Islet of Langerhans (tissue), 1 donor: ENCODE results near the gene SEPTIN11.

ENCODE experiments used
- FAIRE-seq: peaks from one replicate; lab custom pipeline; 2011; peaks lifted over from hg19 to GRCh38; lab: Jason Lieb, UNC

Gene SEPTIN11

GRCh38 chr4:76949276-76950051 is at the start of gene SEPTIN11:
TSS of gene SEPTIN11 (plus strand) at chr4:76949752. CDS start at chr4:76949904, 152 bp downstream.
- FAIRE-seq, result no peak

GRCh38 chr4:76902233-76902890 is 47.2 kb upstream of the SEPTIN11 start:
- no peak for FAIRE-seq

GRCh38 chr4:76904646-76905190 is 44.8 kb upstream of the SEPTIN11 start:
- no peak for FAIRE-seq

GRCh38 chr4:76905521-76905920 is 44.0 kb upstream of the SEPTIN11 start:
- no peak for FAIRE-seq

- no peak for FAIRE-seq
Observed at GRCh38 chr4:76909711-76910110, 39.8 kb upstream of the SEPTIN11 start.

GRCh38 chr4:76920715-76921114 is 28.8 kb upstream of the SEPTIN11 start:
- no peak for FAIRE-seq

- FAIRE-seq, result no peak
Observed at GRCh38 chr4:76923619-76924357, 25.8 kb upstream of the SEPTIN11 start.

- no peak for FAIRE-seq
Observed at GRCh38 chr4:76926841-76927240, 22.7 kb upstream of the SEPTIN11 start.

GRCh38 chr4:76930685-76931084 is 18.9 kb upstream of the SEPTIN11 start:
- no peak for FAIRE-seq

GRCh38 chr4:76931087-76931486 is 18.5 kb upstream of the SEPTIN11 start:
- no peak for FAIRE-seq

GRCh38 chr4:76931576-76932276 is 17.8 kb upstream of the SEPTIN11 start:
- no peak for FAIRE-seq

GRCh38 chr4:76939184-76939583 is 10.4 kb upstream of the SEPTIN11 start:
- no peak for FAIRE-seq

GRCh38 chr4:76943129-76943620 is 6.4 kb upstream of the SEPTIN11 start:
- no peak for FAIRE-seq

GRCh38 chr4:76943790-76944189 is 5.8 kb upstream of the SEPTIN11 start:
- no peak for FAIRE-seq

GRCh38 chr4:76947369-76947768 is 2.2 kb upstream of the SEPTIN11 start:
- no peak for FAIRE-seq

- FAIRE-seq, result no peak
Observed at GRCh38 chr4:76948443-76949275, 893 bp upstream of the SEPTIN11 start.

- FAIRE-seq, result no peak
Observed at GRCh38 chr4:76950052-76950955, 752 bp downstream of the SEPTIN11 start.

GRCh38 chr4:76950956-76951671 is 1.6 kb downstream of the SEPTIN11 start:
- FAIRE-seq, result no peak

GRCh38 chr4:76951672-76952010 is 2.1 kb downstream of the SEPTIN11 start:
- no peak for FAIRE-seq
